Measurements from ENCODE around the gene RRP36. TPM values are rescaled to one million over a fixed set of nuclear protein-coding genes. Genes with fewer than 3 reads are reported as not detected.
A peak's percentile ranks its signal among the peaks of the same experiment; 100 is the strongest.
"Not testable (repeated sequence)": the region's sequence is repeated elsewhere in the genome, so short reads cannot be mapped to it uniquely, and the experiment has no call there.

Gene RRP36
- total RNA-seq, 1 donor from 2014 or later: 89.1 TPM

- peak overlapping the region; percentile 84 for H3K27ac Mint-ChIP-seq (ENCODE audit: unreplicated experiment)
- no peaks in the 10 kb centered on the region for H3K9me3 Mint-ChIP-seq
- TF ChIP-seq, protein P1, sequence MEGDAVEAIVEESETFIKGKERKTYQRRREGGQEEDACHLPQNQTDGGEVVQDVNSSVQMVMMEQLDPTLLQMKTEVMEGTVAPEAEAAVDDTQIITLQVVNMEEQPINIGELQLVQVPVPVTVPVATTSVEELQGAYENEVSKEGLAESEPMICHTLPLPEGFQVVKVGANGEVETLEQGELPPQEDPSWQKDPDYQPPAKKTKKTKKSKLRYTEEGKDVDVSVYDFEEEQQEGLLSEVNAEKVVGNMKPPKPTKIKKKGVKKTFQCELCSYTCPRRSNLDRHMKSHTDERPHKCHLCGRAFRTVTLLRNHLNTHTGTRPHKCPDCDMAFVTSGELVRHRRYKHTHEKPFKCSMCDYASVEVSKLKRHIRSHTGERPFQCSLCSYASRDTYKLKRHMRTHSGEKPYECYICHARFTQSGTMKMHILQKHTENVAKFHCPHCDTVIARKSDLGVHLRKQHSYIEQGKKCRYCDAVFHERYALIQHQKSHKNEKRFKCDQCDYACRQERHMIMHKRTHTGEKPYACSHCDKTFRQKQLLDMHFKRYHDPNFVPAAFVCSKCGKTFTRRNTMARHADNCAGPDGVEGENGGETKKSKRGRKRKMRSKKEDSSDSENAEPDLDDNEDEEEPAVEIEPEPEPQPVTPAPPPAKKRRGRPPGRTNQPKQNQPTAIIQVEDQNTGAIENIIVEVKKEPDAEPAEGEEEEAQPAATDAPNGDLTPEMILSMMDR (conservative IDR thresholded peaks at IDR 0.05): no peak
- no peak for DNase-seq (ENCODE audit: low read depth, low spot score)
- H3K4me1 Mint-ChIP-seq: peaks cover 41% of the 10 kb centered on the region
- H3K36me3 Mint-ChIP-seq (ENCODE audit: low read depth): no peaks in the 10 kb centered on the region
- no peaks in the 10 kb centered on the region for H3K27me3 Mint-ChIP-seq (ENCODE audit: low read depth)
- peak overlapping the region; percentile 91 for H3K4me3 Mint-ChIP-seq
Measured at GRCh38 chr6:42987533-42988451, 33.6 kb upstream of the RRP36 start.

GRCh38 chr6:42988486-42989020 lies 32.9 kb upstream of the RRP36 start:
- Mint-ChIP-seq H3K27ac (ENCODE audit: unreplicated experiment) (no peak overlapping the region), H3K4me3 (peak overlapping the region; percentile 91), H3K9me3 (no peaks in the 10 kb centered on the region), H3K36me3 (ENCODE audit: low read depth) (peaks cover under 1% of the 10 kb centered on the region), H3K4me1 (peaks cover 40% of the 10 kb centered on the region), H3K27me3 (ENCODE audit: low read depth) (no peaks in the 10 kb centered on the region)
- no peak for DNase-seq (ENCODE audit: low read depth, low spot score)
- TF ChIP-seq, protein P1 (conservative IDR thresholded peaks at IDR 0.05): no peak

GRCh38 chr6:42989923-42990322 lies 31.5 kb upstream of the RRP36 start:
- DNase-seq (ENCODE audit: low read depth, low spot score): no peak
- Mint-ChIP-seq H3K27ac (ENCODE audit: unreplicated experiment) (no peak overlapping the region), H3K36me3 (ENCODE audit: low read depth) (peaks cover 2% of the 10 kb centered on the region), H3K27me3 (ENCODE audit: low read depth) (no peaks in the 10 kb centered on the region), H3K4me1 (peaks cover 31% of the 10 kb centered on the region), H3K4me3 (no peak overlapping the region), H3K9me3 (no peaks in the 10 kb centered on the region)
- TF ChIP-seq, protein P1 (conservative IDR thresholded peaks at IDR 0.05): no peak

- Mint-ChIP-seq H3K9me3 (no peaks in the 10 kb centered on the region), H3K36me3 (ENCODE audit: low read depth) (peaks cover 2% of the 10 kb centered on the region), H3K4me1 (peaks cover 5% of the 10 kb centered on the region), H3K4me3 (no peak overlapping the region), H3K27ac (ENCODE audit: unreplicated experiment) (no peak overlapping the region), H3K27me3 (ENCODE audit: low read depth) (no peaks in the 10 kb centered on the region)
- TF ChIP-seq, protein P1 (conservative IDR thresholded peaks at IDR 0.05): no peak
- no peak for DNase-seq (ENCODE audit: low read depth, low spot score)
Measured at GRCh38 chr6:42993445-42993844, 28.0 kb upstream of the RRP36 start.

GRCh38 chr6:42996513-42996912 lies 24.9 kb upstream of the RRP36 start:
- Mint-ChIP-seq H3K4me3 (no peak overlapping the region), H3K9me3 (no peaks in the 10 kb centered on the region), H3K36me3 (ENCODE audit: low read depth) (peaks cover 2% of the 10 kb centered on the region), H3K4me1 (peaks cover 3% of the 10 kb centered on the region), H3K27me3 (ENCODE audit: low read depth) (no peaks in the 10 kb centered on the region), H3K27ac (ENCODE audit: unreplicated experiment) (no peak overlapping the region)
- no peak for DNase-seq (ENCODE audit: low read depth, low spot score)
- TF ChIP-seq, protein P1 (conservative IDR thresholded peaks at IDR 0.05): no peak

DNA sequence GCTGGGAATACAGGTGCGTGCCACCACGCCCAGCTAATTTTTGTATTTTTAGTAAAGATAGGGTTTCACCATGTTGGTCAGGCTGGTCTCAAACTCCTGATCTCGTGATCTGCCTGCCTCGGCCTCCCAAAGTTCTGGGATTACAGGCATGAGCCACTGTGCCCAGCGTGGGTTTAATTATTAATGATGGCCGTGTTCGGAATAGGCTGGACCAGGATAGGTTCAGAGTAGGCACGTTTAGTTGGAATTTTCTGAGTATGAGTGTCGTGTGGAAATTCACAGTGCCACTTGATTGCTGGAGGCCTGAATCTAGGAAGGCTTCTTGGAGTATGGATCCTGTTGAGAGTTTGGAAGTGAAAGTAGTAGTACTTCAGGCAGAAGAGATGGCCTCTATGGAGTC lies 23.2 kb upstream of the RRP36 start:
- not testable (repeated sequence) for H3K4me1 Mint-ChIP-seq; H3K36me3 Mint-ChIP-seq (ENCODE audit: low read depth); H3K9me3 Mint-ChIP-seq; H3K27me3 Mint-ChIP-seq (ENCODE audit: low read depth); DNase-seq (ENCODE audit: low read depth, low spot score); H3K4me3 Mint-ChIP-seq; H3K27ac Mint-ChIP-seq (ENCODE audit: unreplicated experiment)
